Measurements from ENCODE around the gene NEGR1.

DNA sequence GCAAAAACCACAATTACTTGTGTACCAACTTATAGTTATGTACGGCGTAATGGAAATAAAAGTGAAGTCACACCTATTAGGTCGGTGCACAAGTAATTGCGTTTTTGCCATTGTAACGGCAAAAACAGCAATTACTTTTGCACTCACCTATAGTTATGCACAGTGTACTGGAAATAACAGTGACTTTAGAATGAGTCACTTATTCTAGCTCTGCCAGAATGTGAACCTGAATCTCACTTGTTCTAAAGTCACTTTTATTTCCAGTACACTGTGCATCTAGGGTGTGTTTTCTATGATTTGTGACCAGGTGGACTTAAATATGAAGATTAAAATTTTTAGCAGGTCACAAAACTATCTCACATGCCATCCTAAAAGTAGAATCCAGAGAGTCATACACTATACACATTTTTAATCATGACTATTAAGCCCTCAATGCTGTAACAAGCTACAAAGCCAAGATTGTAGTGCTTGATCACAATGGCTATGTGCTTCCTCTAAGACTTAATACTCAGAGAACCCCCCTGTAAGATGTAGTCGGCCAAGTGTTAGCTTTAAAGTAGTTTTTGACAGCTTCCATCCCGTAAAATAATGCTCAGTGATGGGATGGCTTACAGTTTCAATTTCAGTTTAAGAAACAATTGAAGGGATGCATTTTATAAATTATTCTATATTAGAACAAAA is 218.8 kb downstream of the NEGR1 start:
- TF ChIP-seq, protein P1, sequence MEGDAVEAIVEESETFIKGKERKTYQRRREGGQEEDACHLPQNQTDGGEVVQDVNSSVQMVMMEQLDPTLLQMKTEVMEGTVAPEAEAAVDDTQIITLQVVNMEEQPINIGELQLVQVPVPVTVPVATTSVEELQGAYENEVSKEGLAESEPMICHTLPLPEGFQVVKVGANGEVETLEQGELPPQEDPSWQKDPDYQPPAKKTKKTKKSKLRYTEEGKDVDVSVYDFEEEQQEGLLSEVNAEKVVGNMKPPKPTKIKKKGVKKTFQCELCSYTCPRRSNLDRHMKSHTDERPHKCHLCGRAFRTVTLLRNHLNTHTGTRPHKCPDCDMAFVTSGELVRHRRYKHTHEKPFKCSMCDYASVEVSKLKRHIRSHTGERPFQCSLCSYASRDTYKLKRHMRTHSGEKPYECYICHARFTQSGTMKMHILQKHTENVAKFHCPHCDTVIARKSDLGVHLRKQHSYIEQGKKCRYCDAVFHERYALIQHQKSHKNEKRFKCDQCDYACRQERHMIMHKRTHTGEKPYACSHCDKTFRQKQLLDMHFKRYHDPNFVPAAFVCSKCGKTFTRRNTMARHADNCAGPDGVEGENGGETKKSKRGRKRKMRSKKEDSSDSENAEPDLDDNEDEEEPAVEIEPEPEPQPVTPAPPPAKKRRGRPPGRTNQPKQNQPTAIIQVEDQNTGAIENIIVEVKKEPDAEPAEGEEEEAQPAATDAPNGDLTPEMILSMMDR (IDR thresholded peaks at IDR 0.05), result no peak
- TF ChIP-seq, protein P2, sequence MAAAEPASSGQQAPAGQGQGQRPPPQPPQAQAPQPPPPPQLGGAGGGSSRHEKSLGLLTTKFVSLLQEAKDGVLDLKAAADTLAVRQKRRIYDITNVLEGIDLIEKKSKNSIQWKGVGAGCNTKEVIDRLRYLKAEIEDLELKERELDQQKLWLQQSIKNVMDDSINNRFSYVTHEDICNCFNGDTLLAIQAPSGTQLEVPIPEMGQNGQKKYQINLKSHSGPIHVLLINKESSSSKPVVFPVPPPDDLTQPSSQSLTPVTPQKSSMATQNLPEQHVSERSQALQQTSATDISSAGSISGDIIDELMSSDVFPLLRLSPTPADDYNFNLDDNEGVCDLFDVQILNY (CRISPR knock-in tag; IDR thresholded peaks at IDR 0.05), result no peak
- TF ChIP-seq, protein P3, sequence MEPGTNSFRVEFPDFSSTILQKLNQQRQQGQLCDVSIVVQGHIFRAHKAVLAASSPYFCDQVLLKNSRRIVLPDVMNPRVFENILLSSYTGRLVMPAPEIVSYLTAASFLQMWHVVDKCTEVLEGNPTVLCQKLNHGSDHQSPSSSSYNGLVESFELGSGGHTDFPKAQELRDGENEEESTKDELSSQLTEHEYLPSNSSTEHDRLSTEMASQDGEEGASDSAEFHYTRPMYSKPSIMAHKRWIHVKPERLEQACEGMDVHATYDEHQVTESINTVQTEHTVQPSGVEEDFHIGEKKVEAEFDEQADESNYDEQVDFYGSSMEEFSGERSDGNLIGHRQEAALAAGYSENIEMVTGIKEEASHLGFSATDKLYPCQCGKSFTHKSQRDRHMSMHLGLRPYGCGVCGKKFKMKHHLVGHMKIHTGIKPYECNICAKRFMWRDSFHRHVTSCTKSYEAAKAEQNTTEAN (CRISPR knock-in tag; IDR thresholded peaks at IDR 0.05), result no peak
- TF ChIP-seq, protein P4, sequence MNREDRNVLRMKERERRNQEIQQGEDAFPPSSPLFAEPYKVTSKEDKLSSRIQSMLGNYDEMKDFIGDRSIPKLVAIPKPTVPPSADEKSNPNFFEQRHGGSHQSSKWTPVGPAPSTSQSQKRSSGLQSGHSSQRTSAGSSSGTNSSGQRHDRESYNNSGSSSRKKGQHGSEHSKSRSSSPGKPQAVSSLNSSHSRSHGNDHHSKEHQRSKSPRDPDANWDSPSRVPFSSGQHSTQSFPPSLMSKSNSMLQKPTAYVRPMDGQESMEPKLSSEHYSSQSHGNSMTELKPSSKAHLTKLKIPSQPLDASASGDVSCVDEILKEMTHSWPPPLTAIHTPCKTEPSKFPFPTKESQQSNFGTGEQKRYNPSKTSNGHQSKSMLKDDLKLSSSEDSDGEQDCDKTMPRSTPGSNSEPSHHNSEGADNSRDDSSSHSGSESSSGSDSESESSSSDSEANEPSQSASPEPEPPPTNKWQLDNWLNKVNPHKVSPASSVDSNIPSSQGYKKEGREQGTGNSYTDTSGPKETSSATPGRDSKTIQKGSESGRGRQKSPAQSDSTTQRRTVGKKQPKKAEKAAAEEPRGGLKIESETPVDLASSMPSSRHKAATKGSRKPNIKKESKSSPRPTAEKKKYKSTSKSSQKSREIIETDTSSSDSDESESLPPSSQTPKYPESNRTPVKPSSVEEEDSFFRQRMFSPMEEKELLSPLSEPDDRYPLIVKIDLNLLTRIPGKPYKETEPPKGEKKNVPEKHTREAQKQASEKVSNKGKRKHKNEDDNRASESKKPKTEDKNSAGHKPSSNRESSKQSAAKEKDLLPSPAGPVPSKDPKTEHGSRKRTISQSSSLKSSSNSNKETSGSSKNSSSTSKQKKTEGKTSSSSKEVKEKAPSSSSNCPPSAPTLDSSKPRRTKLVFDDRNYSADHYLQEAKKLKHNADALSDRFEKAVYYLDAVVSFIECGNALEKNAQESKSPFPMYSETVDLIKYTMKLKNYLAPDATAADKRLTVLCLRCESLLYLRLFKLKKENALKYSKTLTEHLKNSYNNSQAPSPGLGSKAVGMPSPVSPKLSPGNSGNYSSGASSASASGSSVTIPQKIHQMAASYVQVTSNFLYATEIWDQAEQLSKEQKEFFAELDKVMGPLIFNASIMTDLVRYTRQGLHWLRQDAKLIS (CRISPR knock-in tag; IDR thresholded peaks at IDR 0.05; ENCODE audit: borderline replicate concordance), result no peak
- no peak for TF ChIP-seq ESRRA (CRISPR knock-in tag; IDR thresholded peaks at IDR 0.05; ENCODE audit: borderline replicate concordance)
